Suprapubic skin (tissue), 4 donors: ENCODE results near the gene LRRC70. TPM values are rescaled to one million over a fixed set of nuclear protein-coding genes. Genes with fewer than 3 reads are reported as not detected.

Experiments used
- DNase-seq, 2 donors: peaks; one replicate each; pipeline ENCODE4 v3.0.0-alpha.2; 2019; ENCODE audit warnings: low spot score in 2 of 2
- H3K27ac ChIP-seq: fragments of 200-600 bp; sonication (generic); one replicate; pipeline ENCODE4 v1.5.1; 2019
- H3K27me3 ChIP-seq: fragments of 200-600 bp; sonication (generic); one replicate; pipeline ENCODE4 v1.5.1; 2019
- H3K36me3 ChIP-seq: fragments of 200-600 bp; sonication (generic); one replicate; pipeline ENCODE4 v1.5.1; 2019
- H3K4me1 ChIP-seq: fragments of 200-600 bp; sonication (generic); one replicate; pipeline ENCODE4 v1.5.1; 2019
- H3K4me3 ChIP-seq: fragments of 200-600 bp; sonication (generic); one replicate; pipeline ENCODE4 v1.5.1; 2019; ENCODE audit warnings: mild to moderate bottlenecking
- H3K9me3 ChIP-seq: fragments of 200-600 bp; sonication (generic); one replicate; pipeline ENCODE4 v1.5.1; 2019
- CTCF ChIP-seq, 2 donors: fragments of 200-600 bp in 1 of 2; fragments of 450-650 bp in 1 of 2; sonication (generic) in 1 of 2; IDR thresholded peaks; one replicate each; pipeline ENCODE4 v1.5.1; 2016 to 2019; ENCODE audit warnings: antibody characterized with exemption in 2 of 2, mild to moderate bottlenecking in 1 of 2, moderate library complexity in 1 of 2
- EP300 ChIP-seq: sonication (generic); formaldehyde crosslinking; IDR thresholded peaks from one replicate; pipeline ENCODE4 v1.6.1; 2017; ENCODE audit warnings: antibody characterized with exemption
- POLR2A ChIP-seq, 2 donors: fragments of 450-650 bp; IDR thresholded peaks; one replicate each; pipeline ENCODE4 v1.6.1; 2017; ENCODE audit warnings: antibody characterized with exemption in 2 of 2, mild to moderate bottlenecking in 2 of 2, moderate library complexity in 2 of 2
- POLR2AphosphoS5 ChIP-seq, 3 donors: sonication (generic); formaldehyde crosslinking; IDR thresholded peaks; one replicate each; pipeline ENCODE4 v1.6.1; 2017; ENCODE audit warnings: antibody characterized with exemption in 3 of 3
- WGBS: methylation state at CpG from one replicate; pipeline ENCODE4 v1.1.5; 2018; 5-methylcytosine and 5-hydroxymethylcytosine counted together
- total RNA-seq, 4 donors: library from RNA; depleted of rRNA; stranded (reverse); fragments of >200 nt; gene quantifications; one replicate each; pipeline ENCODE4 v1.1.0, GENCODE V29; 2016

The LRRC70 gene
- total RNA-seq, 4 donors from 2014 or later, result 1.8 to 6.1 (median 2.9) TPM

GRCh38 chr5:62585306-62585705, 6.7 kb downstream of the LRRC70 start:
- Histone ChIP-seq H3K27me3 (no peaks in the 10 kb centered on the region), H3K4me1 (no peaks in the 10 kb centered on the region), H3K9me3 (no peaks in the 10 kb centered on the region), H3K27ac (no peak overlapping the region), H3K36me3 (peaks cover 4% of the 10 kb centered on the region), H3K4me3 (no peak overlapping the region)
- no peak for TF ChIP-seq EP300
- TF ChIP-seq CTCF (IDR thresholded peaks at IDR 0.05), result no peak
- TF ChIP-seq POLR2AphosphoS5 (IDR thresholded peaks at IDR 0.05), result no peak
- no peak for TF ChIP-seq POLR2A (IDR thresholded peaks at IDR 0.05)
- DNase-seq, result no peak
- 85% methylated on average over 2 of the region's 2 CpGs for WGBS

GRCh38 chr5:62585751-62586150, 7.1 kb downstream of the LRRC70 start:
- H3K27ac ChIP-seq, result no peak overlapping the region

GRCh38 chr5:62587737-62588136, 9.1 kb downstream of the LRRC70 start:
- H3K36me3 ChIP-seq, result peaks cover 11% of the 10 kb centered on the region
- H3K27ac ChIP-seq, result no peak overlapping the region
- 88% methylated on average over 3 of the region's 3 CpGs for WGBS
- no peaks in the 10 kb centered on the region for H3K4me1 ChIP-seq
- H3K9me3 ChIP-seq, result no peaks in the 10 kb centered on the region
- H3K4me3 ChIP-seq, result no peak overlapping the region
- no peak for DNase-seq
- no peaks in the 10 kb centered on the region for H3K27me3 ChIP-seq
- TF ChIP-seq CTCF (IDR thresholded peaks at IDR 0.05) (no peak), POLR2A (IDR thresholded peaks at IDR 0.05) (no peak), EP300 (no peak), POLR2AphosphoS5 (IDR thresholded peaks at IDR 0.05) (no peak)

More at GRCh38 chr5:62585751-62586150, 7.1 kb downstream of the LRRC70 start:
- Histone ChIP-seq H3K4me1 (no peaks in the 10 kb centered on the region), H3K9me3 (no peaks in the 10 kb centered on the region), H3K27me3 (no peaks in the 10 kb centered on the region), H3K4me3 (no peak overlapping the region), H3K36me3 (no peaks in the 10 kb centered on the region)
- DNase-seq, result no peak
- TF ChIP-seq CTCF (IDR thresholded peaks at IDR 0.05) (no peak), POLR2A (IDR thresholded peaks at IDR 0.05) (no peak), EP300 (no peak), POLR2AphosphoS5 (IDR thresholded peaks at IDR 0.05) (no peak)

GRCh38 chr5:62588668-62589067, 10.0 kb downstream of the LRRC70 start:
- no peaks in the 10 kb centered on the region for H3K27me3 ChIP-seq
- TF ChIP-seq EP300 (no peak), CTCF (IDR thresholded peaks at IDR 0.05) (no peak), POLR2AphosphoS5 (IDR thresholded peaks at IDR 0.05) (no peak), POLR2A (IDR thresholded peaks at IDR 0.05) (no peak)
- DNase-seq, result no peak
- H3K27ac ChIP-seq, result no peak overlapping the region
- peaks cover 12% of the 10 kb centered on the region for H3K36me3 ChIP-seq
- no peak overlapping the region for H3K4me3 ChIP-seq
- H3K4me1 ChIP-seq, result no peaks in the 10 kb centered on the region
- 96% methylated on average over 4 of the region's 4 CpGs for WGBS
- no peaks in the 10 kb centered on the region for H3K9me3 ChIP-seq

- Histone ChIP-seq H3K4me1 (no peaks in the 10 kb centered on the region), H3K27ac (no peak overlapping the region), H3K9me3 (no peaks in the 10 kb centered on the region), H3K27me3 (no peaks in the 10 kb centered on the region), H3K4me3 (no peak overlapping the region), H3K36me3 (peaks cover 12% of the 10 kb centered on the region)
- DNase-seq, result no peak
- TF ChIP-seq EP300 (no peak), CTCF (IDR thresholded peaks at IDR 0.05) (no peak), POLR2AphosphoS5 (IDR thresholded peaks at IDR 0.05) (no peak)
- WGBS, result 100% methylated on average over 2 of the region's 2 CpGs
These were observed 10.9 kb downstream of the LRRC70 start for GRCh38 chr5:62589504-62589903.
